Spleen (tissue), 11 donors: ENCODE data around the gene REEP3. TPM values are rescaled to one million over a fixed set of nuclear protein-coding genes. Genes with fewer than 3 reads are reported as not detected.

Experiments
- DNase-seq: peaks from one replicate; pipeline ENCODE4 v3.0.0-alpha.2; 2020
- H3K27ac ChIP-seq, 8 donors: fragments of 200-600 bp; sonication (generic) in 7 of 8; 1 replicate in 4 of 8; 2 replicates in 4 of 8; pipeline versions ENCODE4 v1.5.0 to v1.8.0; 2016 to 2021; ENCODE audit warnings: inconsistent platforms in 4 of 8, mild to moderate bottlenecking in 4 of 8, moderate library complexity in 1 of 8
- H3K27me3 ChIP-seq, 7 donors: fragments of 200-600 bp; sonication (generic) in 6 of 7; replicated peaks in 1 of 7; 1 replicate in 4 of 7; 2 replicates in 3 of 7; pipeline versions ENCODE4 v1.5.0 to v1.8.0; 2016 to 2021; ENCODE audit warnings: inconsistent platforms in 3 of 7, mild to moderate bottlenecking in 1 of 7
- H3K36me3 ChIP-seq, 6 donors: fragments of 200-600 bp; sonication (generic) in 5 of 6; 1 replicate in 4 of 6; 2 replicates in 2 of 6; pipeline versions ENCODE4 v1.5.0 to v1.8.0; 2016 to 2021; ENCODE audit warnings: inconsistent platforms in 2 of 6
- H3K4me1 ChIP-seq, 6 donors: fragments of 200-600 bp; sonication (generic) in 5 of 6; 1 replicate in 3 of 6; 2 replicates in 3 of 6; pipeline versions ENCODE4 v1.5.0 to v1.8.0; 2016 to 2021; ENCODE audit warnings: inconsistent platforms in 3 of 6
- H3K4me3 ChIP-seq, 8 donors: fragments of 200-600 bp; sonication (generic) in 7 of 8; 1 replicate in 4 of 8; 2 replicates in 4 of 8; pipeline versions ENCODE4 v1.5.0 to v1.8.0; 2016 to 2021; ENCODE audit warnings: inconsistent platforms in 4 of 8, mild to moderate bottlenecking in 4 of 8, moderate library complexity in 2 of 8
- H3K9me3 ChIP-seq, 8 donors: fragments of 200-600 bp; sonication (generic) in 7 of 8; 1 replicate in 4 of 8; 2 replicates in 4 of 8; pipeline versions ENCODE4 v1.5.0 to v1.8.0; 2016 to 2021; ENCODE audit warnings: inconsistent platforms in 4 of 8
- POLR2A ChIP-seq, 3 donors: fragments of 450-650 bp; IDR thresholded peaks; one replicate each; pipeline ENCODE4 v1.5.1; 2017; ENCODE audit warnings: antibody characterized with exemption in 3 of 3, mild to moderate bottlenecking in 1 of 3
- POLR2AphosphoS5 ChIP-seq, 3 donors: sonication (generic); formaldehyde crosslinking; IDR thresholded peaks; one replicate each; pipeline ENCODE4 v1.5.1; 2017; ENCODE audit warnings: antibody characterized with exemption in 3 of 3
- WGBS, 5 donors: extraction: QIAGEN DNeasy Blood & Tissue Kit in 3 of 5; methylation state at CpG; one replicate each; pipeline versions ENCODE4 v1.1.5 to v1.1.7; 2013 to 2018; 5-methylcytosine and 5-hydroxymethylcytosine counted together
- intact Hi-C: fragments of 100-400 bp; cut with DNase I; formaldehyde crosslinking; loops from one replicate; pipeline ENCODE4 v1.15.0; 2023; ENCODE audit warnings: low total_unique reads
- polyA plus RNA-seq, 3 donors: library from polyadenylated mRNA; stranded (reverse); fragments of 200-250 nt; gene quantifications; one replicate each; pipeline ENCODE4 v1.2.1, GENCODE V29; 2013
- total RNA-seq, 7 donors: library from RNA; depleted of rRNA in 3 of 7; stranded (reverse); fragments of >200 nt in 3 of 7; fragmentation: NEBNext Ultra II Directional in 4 of 7; extraction: Animal tissue kit (Norgen Biotek cat#: 25700) in 4 of 7; gene quantifications; one replicate each; pipeline versions ENCODE4 v1.1.0 to v1.2.1, GENCODE V29; 2016 to 2021
- TF ChIP-seq, protein P1 (sequence below), 11 experiments: fragments of 200-600 bp in 7 of 11; fragments of 450-650 bp in 4 of 11; sonication (generic) in 4 of 11; IDR thresholded peaks in 8 of 11; conservative IDR thresholded peaks in 3 of 11; 1 replicate in 7 of 11; 2 replicates in 4 of 11; pipeline versions ENCODE4 v1.4.0 to v1.8.0; 2016 to 2021; ENCODE audit warnings: antibody characterized with exemption in 11 of 11, inconsistent platforms in 4 of 11, mild to moderate bottlenecking in 1 of 11
- donor health status: healthy with polysubstance abuse.
- donor health status: DM: no; HTN: no; CAD: no; lungs with moderate emphysema.
- donor health status: DM: no; HTN: no; CAD: no.
- donor health status: Bipolar disorder and iron deficiency.
- donor health status: healthy.
- donor health status: DM: no; HTN: no; CAD: no.
- donor health status: DM: yes; HTN: yes; CAD: no.

REEP3 gene
- total and polyA plus RNA-seq, 10 donors = 4.0 to 46.5 (median 22.1) TPM

DNA sequence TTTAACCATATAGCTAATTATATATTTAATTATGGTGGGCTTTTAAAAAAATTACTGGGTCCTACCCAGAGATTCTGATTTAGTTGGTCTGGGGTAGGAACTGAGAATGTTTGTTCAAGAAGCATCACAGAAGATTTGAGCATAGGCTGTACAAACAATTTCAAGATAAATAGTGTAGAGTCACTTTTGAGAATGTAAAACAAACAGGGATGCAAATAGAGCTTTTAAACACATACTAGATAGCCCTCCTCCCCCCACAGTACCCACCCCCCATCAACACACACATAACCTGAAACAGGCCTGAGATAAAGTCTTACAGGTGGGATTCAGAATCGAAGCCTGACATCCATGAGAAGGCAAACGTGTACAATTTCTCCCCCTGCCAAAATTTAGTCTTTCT lies 15.6 kb upstream of the REEP3 start:
- TF ChIP-seq POLR2A (IDR thresholded peaks at IDR 0.05) (no peak), POLR2AphosphoS5 (IDR thresholded peaks at IDR 0.05) (no peak)
- TF ChIP-seq, protein P1, sequence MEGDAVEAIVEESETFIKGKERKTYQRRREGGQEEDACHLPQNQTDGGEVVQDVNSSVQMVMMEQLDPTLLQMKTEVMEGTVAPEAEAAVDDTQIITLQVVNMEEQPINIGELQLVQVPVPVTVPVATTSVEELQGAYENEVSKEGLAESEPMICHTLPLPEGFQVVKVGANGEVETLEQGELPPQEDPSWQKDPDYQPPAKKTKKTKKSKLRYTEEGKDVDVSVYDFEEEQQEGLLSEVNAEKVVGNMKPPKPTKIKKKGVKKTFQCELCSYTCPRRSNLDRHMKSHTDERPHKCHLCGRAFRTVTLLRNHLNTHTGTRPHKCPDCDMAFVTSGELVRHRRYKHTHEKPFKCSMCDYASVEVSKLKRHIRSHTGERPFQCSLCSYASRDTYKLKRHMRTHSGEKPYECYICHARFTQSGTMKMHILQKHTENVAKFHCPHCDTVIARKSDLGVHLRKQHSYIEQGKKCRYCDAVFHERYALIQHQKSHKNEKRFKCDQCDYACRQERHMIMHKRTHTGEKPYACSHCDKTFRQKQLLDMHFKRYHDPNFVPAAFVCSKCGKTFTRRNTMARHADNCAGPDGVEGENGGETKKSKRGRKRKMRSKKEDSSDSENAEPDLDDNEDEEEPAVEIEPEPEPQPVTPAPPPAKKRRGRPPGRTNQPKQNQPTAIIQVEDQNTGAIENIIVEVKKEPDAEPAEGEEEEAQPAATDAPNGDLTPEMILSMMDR (IDR thresholded peaks at IDR 0.05 in 8 of 11, conservative IDR thresholded peaks at IDR 0.05 in 3 of 11) = no peak
- no peak for DNase-seq
- 88 to 98% (median 93%) methylated on average over 2 of the region's 2 CpGs for WGBS, 5 donors

DNA sequence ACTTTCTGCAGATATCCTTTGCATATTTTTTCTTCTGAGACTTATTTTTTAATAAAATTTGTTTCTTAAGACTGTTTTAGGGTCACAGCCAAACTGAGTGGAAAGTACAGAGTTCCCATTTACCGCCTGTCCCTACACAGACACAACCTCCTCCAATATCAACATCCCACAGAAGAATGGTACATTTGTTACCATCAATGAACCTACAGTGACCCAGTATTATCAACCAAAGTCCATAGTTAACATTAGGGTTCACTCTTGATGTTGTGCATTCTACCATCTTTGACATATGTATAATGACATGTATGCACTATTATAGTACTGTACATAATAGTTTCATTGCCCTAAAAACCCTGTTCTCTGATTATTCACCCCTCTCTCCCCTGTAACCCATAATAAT lies 14.6 kb upstream of the REEP3 start:
- Histone ChIP-seq H3K36me3 (no peaks in the 10 kb centered on the region), H3K4me3 (no peak overlapping the region), H3K27ac (no peak overlapping the region), H3K27me3 (no peaks in the 10 kb centered on the region), H3K9me3 (no peaks in the 10 kb centered on the region), H3K4me1 (peaks cover 0 to 26% (median 5%) of the 10 kb centered on the region in 6 donors)
- intact Hi-C loops = no loop called here
- WGBS, 5 donors = 90 to 97% (median 94%) methylated on average over 1 of the region's 1 CpG
- TF ChIP-seq, protein P1 (IDR thresholded peaks at IDR 0.05 in 8 of 11, conservative IDR thresholded peaks at IDR 0.05 in 3 of 11) = no peak
- TF ChIP-seq POLR2A (IDR thresholded peaks at IDR 0.05) (no peak), POLR2AphosphoS5 (IDR thresholded peaks at IDR 0.05) (no peak)
- no peak for DNase-seq

More for the DNA sequence above, 15.6 kb upstream of the REEP3 start:
- Histone ChIP-seq H3K36me3 (no peaks in the 10 kb centered on the region), H3K9me3 (no peaks in the 10 kb centered on the region), H3K4me3 (no peak overlapping the region), H3K4me1 (peaks cover 0 to 26% (median 5%) of the 10 kb centered on the region in 6 donors), H3K27me3 (no peaks in the 10 kb centered on the region), H3K27ac (no peak overlapping the region)
- intact Hi-C loops = no loop called here

DNA sequence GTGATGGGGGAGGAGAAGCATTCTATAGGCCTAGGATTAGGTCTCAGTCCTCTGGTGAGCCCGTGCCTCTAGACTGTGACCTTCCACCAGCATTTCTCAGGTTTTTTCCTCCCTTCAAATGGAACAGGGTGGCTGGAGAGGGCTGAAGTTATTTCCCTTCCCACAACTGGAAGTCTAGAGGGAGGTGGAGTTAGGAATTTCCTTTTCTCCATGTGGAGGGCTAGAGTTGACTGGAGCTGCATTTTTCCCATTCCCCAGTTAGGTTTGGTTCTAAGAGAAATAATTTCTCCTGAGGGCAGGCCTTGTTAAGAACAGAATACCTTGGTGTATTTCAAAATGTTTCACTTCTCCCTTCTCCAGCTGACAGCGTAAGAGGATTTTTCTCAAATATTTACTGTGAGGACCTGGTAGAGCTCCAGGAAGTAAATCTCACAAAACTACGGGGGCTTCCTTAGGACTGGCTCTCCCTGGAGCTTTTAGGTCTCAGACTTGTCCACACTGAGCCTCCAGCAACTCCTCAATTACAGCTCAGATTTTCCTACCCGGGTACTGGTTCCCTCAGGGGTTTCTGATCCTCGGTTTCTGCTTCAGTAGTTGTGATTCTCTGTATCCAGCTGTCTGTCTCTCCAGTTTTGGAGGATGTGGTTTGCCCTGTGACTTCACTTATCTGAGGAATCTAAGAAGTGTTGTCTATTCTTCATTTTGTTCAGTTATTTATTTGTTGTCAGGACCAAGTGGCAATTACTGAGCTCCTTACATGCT lies 6.0 kb upstream of the REEP3 start:
- Histone ChIP-seq H3K4me3 (no peak overlapping the region), H3K27me3 (no peaks in the 10 kb centered on the region), H3K27ac (peak overlapping the region in 5 of 8 donors; percentile 20 to 66 (median 55)), H3K9me3 (peaks cover 0 to 8% (median 4%) of the 10 kb centered on the region in 8 donors), H3K36me3 (no peaks in the 10 kb centered on the region), H3K4me1 (peaks cover 20 to 57% (median 42%) of the 10 kb centered on the region in 6 donors)
- no peak for DNase-seq
- WGBS, 5 donors = 34 to 43% (median 36%) methylated on average over 5 of the region's 5 CpGs
- intact Hi-C loops = no loop called here
- no peak for TF ChIP-seq POLR2AphosphoS5 (IDR thresholded peaks at IDR 0.05)
- TF ChIP-seq, protein P1 (IDR thresholded peaks at IDR 0.05 in 8 of 11, conservative IDR thresholded peaks at IDR 0.05 in 3 of 11) = no peak
- no peak for TF ChIP-seq POLR2A (IDR thresholded peaks at IDR 0.05)

DNA sequence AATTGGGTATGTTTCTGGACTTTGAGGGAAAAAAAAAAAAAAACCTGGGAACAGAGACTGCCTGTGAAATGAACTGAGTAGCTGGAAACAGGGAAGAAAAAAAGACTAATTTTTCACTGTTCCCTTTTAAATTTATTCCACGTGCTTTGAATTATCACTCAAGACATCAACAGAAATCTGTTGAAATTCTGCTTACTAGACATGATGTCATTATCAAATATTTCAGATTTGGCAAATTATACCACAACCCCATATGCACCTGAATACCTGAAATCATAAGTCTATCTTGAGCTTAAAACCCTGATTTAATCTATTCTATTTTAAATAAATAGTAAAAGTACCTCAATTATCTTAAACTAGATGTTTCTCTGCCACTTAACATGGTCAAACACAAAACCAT lies 5.0 kb upstream of the REEP3 start:
- WGBS, 5 donors = 74 to 92% (median 85%) methylated on average over 1 of the region's 1 CpG
- DNase-seq = no peak
- Histone ChIP-seq H3K27ac (no peak overlapping the region), H3K36me3 (no peaks in the 10 kb centered on the region), H3K4me1 (peaks cover 22 to 66% (median 49%) of the 10 kb centered on the region in 6 donors), H3K4me3 (no peak overlapping the region), H3K27me3 (no peaks in the 10 kb centered on the region), H3K9me3 (peaks cover 0 to 8% (median 4%) of the 10 kb centered on the region in 8 donors)
- intact Hi-C loops = no loop called here
- TF ChIP-seq POLR2AphosphoS5 (IDR thresholded peaks at IDR 0.05) (no peak), POLR2A (IDR thresholded peaks at IDR 0.05) (no peak)
- TF ChIP-seq, protein P1 (IDR thresholded peaks at IDR 0.05 in 8 of 11, conservative IDR thresholded peaks at IDR 0.05 in 3 of 11) = no peak
